T-helper 22 cell (primary cell): Measurements from ENCODE around the gene TMEM69.
"Not testable (repeated sequence)": the region's sequence is repeated elsewhere in the genome, so short reads cannot be mapped to it uniquely, and the experiment has no call there.

Source experiments
- DNase-seq: peaks from one replicate; pipeline ENCODE4 v3.0.0-alpha.2; 2020; ENCODE audit warnings: low read depth

Gene TMEM69

GRCh38 chr1:45687754-45688740 is at the start of gene TMEM69:
TMEM69 (plus strand) TSS chr1:45688181; CDS start chr1:45691069, 2,888 bp downstream.
- DNase-seq, result peak; percentile 58

- no peak for DNase-seq
These were observed 47.7 kb upstream of the TMEM69 start for GRCh38 chr1:45640293-45640692.

- DNase-seq, result no peak
These were observed 44.7 kb upstream of the TMEM69 start for GRCh38 chr1:45643321-45643720.

GRCh38 chr1:45643978-45644377 is 44.0 kb upstream of the TMEM69 start:
- no peak for DNase-seq

GRCh38 chr1:45644661-45645060 is 43.3 kb upstream of the TMEM69 start:
- no peak for DNase-seq

- DNase-seq, result no peak
These were observed 40.5 kb upstream of the TMEM69 start for GRCh38 chr1:45647248-45648021.

GRCh38 chr1:45654540-45655280 is 33.3 kb upstream of the TMEM69 start:
- DNase-seq, result no peak

GRCh38 chr1:45656573-45657226 is 31.3 kb upstream of the TMEM69 start:
- DNase-seq, result no peak

- no peak for DNase-seq
These were observed 29.8 kb upstream of the TMEM69 start for GRCh38 chr1:45658171-45658570.

GRCh38 chr1:45659222-45659621 is 28.8 kb upstream of the TMEM69 start:
- DNase-seq, result no peak

- DNase-seq, result no peak
These were observed 27.6 kb upstream of the TMEM69 start for GRCh38 chr1:45660336-45660735.

- DNase-seq, result no peak
These were observed 21.1 kb upstream of the TMEM69 start for GRCh38 chr1:45666836-45667235.

- no peak for DNase-seq
These were observed 20.5 kb upstream of the TMEM69 start for GRCh38 chr1:45667321-45668111.

GRCh38 chr1:45668526-45668925 is 19.5 kb upstream of the TMEM69 start:
- DNase-seq, result no peak

- no peak for DNase-seq
These were observed 18.6 kb upstream of the TMEM69 start for GRCh38 chr1:45669379-45669778.

GRCh38 chr1:45669859-45670655 is 17.9 kb upstream of the TMEM69 start:
- no peak for DNase-seq

- no peak for DNase-seq
These were observed 14.0 kb upstream of the TMEM69 start for GRCh38 chr1:45673956-45674355.

GRCh38 chr1:45674478-45674877 is 13.5 kb upstream of the TMEM69 start:
- DNase-seq, result no peak

GRCh38 chr1:45676553-45676952 is 11.4 kb upstream of the TMEM69 start:
- not testable (repeated sequence) for DNase-seq

GRCh38 chr1:45677751-45678245 is 10.2 kb upstream of the TMEM69 start:
- no peak for DNase-seq
